ENCODE data around the gene APC.
A peak's percentile ranks its signal among the peaks of the same experiment; 100 is the strongest.

APC gene

GRCh38 chr5:112878101-112878500 is 140.4 kb downstream of the APC start:
- no peak overlapping the region for H3K4me3 ChIP-seq (ENCODE audit: severe bottlenecking)
- H3K27me3 ChIP-seq (ENCODE audit: insufficient read depth, poor library complexity, severe bottlenecking) = no peaks in the 10 kb centered on the region
- H3K36me3 ChIP-seq (ENCODE audit: low read depth) = peaks cover 83% of the 10 kb centered on the region
- no peaks in the 10 kb centered on the region for H3K9me3 ChIP-seq (ENCODE audit: severe bottlenecking)
- H3K4me1 ChIP-seq (ENCODE audit: insufficient read depth, poor library complexity, severe bottlenecking) = peaks cover 12% of the 10 kb centered on the region
- no peak for TF ChIP-seq CTCF (IDR thresholded peaks at IDR 0.05; ENCODE audit: poor library complexity, severe bottlenecking)
- H3K27ac ChIP-seq (ENCODE audit: poor library complexity, severe bottlenecking) = peak overlapping the region; percentile 46
- ATAC-seq (ENCODE audit: low read depth) (no peak), DNase-seq (ENCODE audit: low spot score) (no peak)

DNA sequence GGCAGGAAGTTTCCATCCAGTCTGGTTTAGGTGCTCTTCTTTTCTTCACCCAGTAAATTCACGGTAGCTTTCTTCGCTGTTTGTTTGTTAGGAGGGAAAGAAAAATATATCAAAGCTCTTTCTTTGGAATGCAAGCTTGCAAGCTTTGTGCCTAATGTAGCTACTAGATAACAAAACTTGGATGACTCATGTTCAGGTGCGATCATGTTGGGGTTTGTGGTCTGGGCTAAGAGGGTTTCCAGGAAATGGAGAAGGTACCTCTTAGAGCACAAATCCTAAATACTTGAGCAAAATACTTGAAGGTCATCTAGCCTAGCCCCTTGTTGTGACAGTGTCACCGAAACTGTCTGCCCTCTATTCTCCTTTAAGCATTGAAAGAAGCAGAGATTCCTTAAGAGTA is 141.1 kb downstream of the APC start:
- TF ChIP-seq CTCF (IDR thresholded peaks at IDR 0.05; ENCODE audit: poor library complexity, severe bottlenecking) = no peak
- DNase-seq (ENCODE audit: low spot score) = no peak
- peak; percentile 88 for ATAC-seq (ENCODE audit: low read depth)
- no peaks in the 10 kb centered on the region for H3K9me3 ChIP-seq (ENCODE audit: severe bottlenecking)
- no peak overlapping the region for H3K4me3 ChIP-seq (ENCODE audit: severe bottlenecking)
- peaks cover 12% of the 10 kb centered on the region for H3K4me1 ChIP-seq (ENCODE audit: insufficient read depth, poor library complexity, severe bottlenecking)
- no peaks in the 10 kb centered on the region for H3K27me3 ChIP-seq (ENCODE audit: insufficient read depth, poor library complexity, severe bottlenecking)
- peak overlapping the region; percentile 46 for H3K27ac ChIP-seq (ENCODE audit: poor library complexity, severe bottlenecking)
- H3K36me3 ChIP-seq (ENCODE audit: low read depth) = peaks cover 85% of the 10 kb centered on the region

GRCh38 chr5:112880219-112880964 is 142.7 kb downstream of the APC start:
- ATAC-seq (ENCODE audit: low read depth) (no peak), DNase-seq (ENCODE audit: low spot score) (no peak)
- Histone ChIP-seq H3K27ac (ENCODE audit: poor library complexity, severe bottlenecking) (no peak overlapping the region), H3K36me3 (ENCODE audit: low read depth) (peaks cover 83% of the 10 kb centered on the region), H3K9me3 (ENCODE audit: severe bottlenecking) (no peaks in the 10 kb centered on the region), H3K4me3 (ENCODE audit: severe bottlenecking) (no peak overlapping the region), H3K4me1 (ENCODE audit: insufficient read depth, poor library complexity, severe bottlenecking) (peaks cover 12% of the 10 kb centered on the region), H3K27me3 (ENCODE audit: insufficient read depth, poor library complexity, severe bottlenecking) (no peaks in the 10 kb centered on the region)
- TF ChIP-seq CTCF (IDR thresholded peaks at IDR 0.05; ENCODE audit: poor library complexity, severe bottlenecking) = no peak

DNA sequence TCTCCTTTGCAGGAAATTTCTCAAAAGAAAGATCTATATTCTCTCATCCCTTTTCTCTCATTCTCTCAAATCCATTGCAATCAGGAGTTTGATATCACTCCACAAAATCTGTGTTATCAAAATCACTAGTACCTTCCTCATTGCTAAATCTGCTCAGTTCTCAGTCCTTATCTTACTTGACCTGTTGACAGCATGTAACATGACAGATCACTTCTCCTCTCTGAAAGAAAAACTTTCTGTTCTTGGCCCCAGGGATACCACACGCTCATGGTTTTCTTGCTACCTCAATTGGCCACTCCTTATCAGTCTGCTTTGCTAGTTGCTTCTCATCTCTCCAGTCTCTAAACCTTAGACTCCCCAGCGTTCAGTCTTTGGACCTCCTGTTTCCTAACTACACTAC is 145.5 kb downstream of the APC start:
- no peak for TF ChIP-seq CTCF (IDR thresholded peaks at IDR 0.05; ENCODE audit: poor library complexity, severe bottlenecking)
- no peak for ATAC-seq (ENCODE audit: low read depth)
- Histone ChIP-seq H3K27ac (ENCODE audit: poor library complexity, severe bottlenecking) (no peak overlapping the region), H3K36me3 (ENCODE audit: low read depth) (peaks cover 85% of the 10 kb centered on the region), H3K4me3 (ENCODE audit: severe bottlenecking) (no peak overlapping the region), H3K4me1 (ENCODE audit: insufficient read depth, poor library complexity, severe bottlenecking) (peaks cover 9% of the 10 kb centered on the region), H3K27me3 (ENCODE audit: insufficient read depth, poor library complexity, severe bottlenecking) (no peaks in the 10 kb centered on the region), H3K9me3 (ENCODE audit: severe bottlenecking) (no peaks in the 10 kb centered on the region)
- DNase-seq (ENCODE audit: low spot score) = no peak

DNA sequence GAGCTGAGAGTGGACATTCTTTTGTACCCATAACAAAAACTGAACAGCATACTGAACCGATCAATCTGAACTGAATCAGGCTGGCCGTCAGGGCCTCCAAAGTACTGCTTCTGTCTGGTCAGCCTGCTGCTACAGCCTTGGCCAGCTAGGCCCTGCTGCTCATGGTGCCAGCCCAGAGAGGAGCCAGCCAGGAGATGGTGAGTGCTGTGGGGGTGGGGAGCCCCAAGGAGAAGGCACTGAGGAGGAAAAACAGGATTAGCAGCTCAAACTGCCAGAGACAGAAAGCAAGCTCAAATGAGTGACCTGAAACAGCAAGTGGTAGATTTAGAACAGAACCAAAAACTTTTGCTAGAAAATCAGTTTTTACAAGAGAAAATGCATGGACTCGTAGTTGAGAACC is 147.3 kb downstream of the APC start:
- no peak overlapping the region for H3K4me3 ChIP-seq (ENCODE audit: severe bottlenecking)
- H3K4me1 ChIP-seq (ENCODE audit: insufficient read depth, poor library complexity, severe bottlenecking) = no peaks in the 10 kb centered on the region
- H3K9me3 ChIP-seq (ENCODE audit: severe bottlenecking) = no peaks in the 10 kb centered on the region
- ATAC-seq (ENCODE audit: low read depth) (no peak), DNase-seq (ENCODE audit: low spot score) (no peak)
- no peaks in the 10 kb centered on the region for H3K27me3 ChIP-seq (ENCODE audit: insufficient read depth, poor library complexity, severe bottlenecking)
- no peak overlapping the region for H3K27ac ChIP-seq (ENCODE audit: poor library complexity, severe bottlenecking)
- H3K36me3 ChIP-seq (ENCODE audit: low read depth) = peaks cover 83% of the 10 kb centered on the region
- TF ChIP-seq CTCF (IDR thresholded peaks at IDR 0.05; ENCODE audit: poor library complexity, severe bottlenecking) = no peak
